ENCODE results near the gene TACC2.

GRCh38 chr10:122103592-122103991 lies 114.6 kb downstream of the TACC2 start:
- TF ChIP-seq CTCF (IDR thresholded peaks at IDR 0.05) (no peak), EZH2 (IDR thresholded peaks at IDR 0.05; ENCODE audit: borderline replicate concordance, insufficient read depth, low read depth, low read length, poor library complexity, severe bottlenecking) (no peak)

All from B cell (primary cell).